Left lung (tissue), 14 donors: ENCODE results near the gene PTPRS. TPM values are rescaled to one million over a fixed set of nuclear protein-coding genes. Genes with fewer than 3 reads are reported as not detected.
"Not testable (repeated sequence)": the region's sequence is repeated elsewhere in the genome, so short reads cannot be mapped to it uniquely, and the experiment has no call there.

Experiments
- ATAC-seq: fragments of 200-7000 bp; cut with Tn5 transposase; one replicate; pipeline ENCODE4 v1.9.1; 2020; ENCODE audit warnings: moderate library complexity
- DNase-seq, 4 donors: peaks; one replicate each; pipeline ENCODE4 v3.0.0-alpha.2; 2013 to 2020
- H3K27ac ChIP-seq, 2 donors: fragments of 200-600 bp; sonication (generic) in 1 of 2; one replicate each; pipeline versions ENCODE4 v1.5.0 to v1.8.0; 2020 to 2021
- H3K27me3 ChIP-seq, 2 donors: fragments of 200-600 bp; sonication (generic) in 1 of 2; one replicate each; pipeline versions ENCODE4 v1.5.0 to v1.8.0; 2020 to 2021
- H3K36me3 ChIP-seq, 2 donors: fragments of 200-600 bp; sonication (generic) in 1 of 2; one replicate each; pipeline versions ENCODE4 v1.5.0 to v1.8.0; 2020 to 2021
- H3K4me1 ChIP-seq, 2 donors: fragments of 200-600 bp; one replicate each; pipeline ENCODE4 v1.8.0; 2021
- H3K4me3 ChIP-seq, 2 donors: fragments of 200-600 bp; sonication (generic) in 1 of 2; one replicate each; pipeline versions ENCODE4 v1.5.0 to v1.8.0; 2020 to 2021; ENCODE audit warnings: mild to moderate bottlenecking in 1 of 2
- H3K9me3 ChIP-seq, 2 donors: fragments of 200-600 bp; sonication (generic) in 1 of 2; one replicate each; pipeline versions ENCODE4 v1.5.0 to v1.8.0; 2020 to 2021
- CTCF ChIP-seq, 2 donors: fragments of 200-600 bp; sonication (generic) in 1 of 2; IDR thresholded peaks; one replicate each; pipeline versions ENCODE4 v1.5.0 to v1.8.0; 2021; ENCODE audit warnings: antibody characterized with exemption in 2 of 2
- intact Hi-C, 2 donors: fragments of 100-400 bp; cut with DNase I; formaldehyde crosslinking; loops; one replicate each; pipeline versions ENCODE4 v1.11.2 to v1.14.2; 2022
- long read RNA-seq, 12 donors: library from polyadenylated mRNA in 2 of 12; unstranded in 2 of 12; transcript quantifications; one replicate each; pipeline ENCODE4 v2.0.0 and lab custom pipeline, GENCODE V29; 2019 to 2026
- polyA plus RNA-seq, 6 donors: library from polyadenylated mRNA; unstranded; fragments of 120-200 nt; gene quantifications; one replicate each; pipeline ENCODE4 v1.2.1, GENCODE V29; 2013; ENCODE audit not compliant: insufficient read length in 6 of 6
- total RNA-seq, 2 donors: library from RNA; stranded (reverse); fragmentation: NEBNext Ultra II Directional; extraction: Animal tissue kit (Norgen Biotek cat#: 25700); gene quantifications; one replicate each; pipeline ENCODE4 v1.2.1, GENCODE V29; 2021
- donor health status: DM: no; HTN: yes; CAD: no.
- donor health status: DM: no; HTN: no; CAD: no.

PTPRS gene
- total RNA-seq (10 to 100 TPM; 61.7 to 67.2 TPM), polyA plus RNA-seq (10 to 100 TPM; 68.0 to 97.9 (median 79.4) TPM)
- long read RNA-seq, donor 1, partial matches to known transcripts, result 25 of 26 reads
- long read RNA-seq, donor 1, other reads (novel, unspliced or antisense), result 0 of 26 reads
- long read RNA-seq, donor 2, partial matches to known transcripts, result 20 of 21 reads
- long read RNA-seq, donor 2, other reads (novel, unspliced or antisense), result 0 of 21 reads
- long read RNA-seq, donor 3, partial matches to known transcripts, result 0 of 1 reads
- long read RNA-seq, donor 3, other reads (novel, unspliced or antisense), result 0 of 1 reads
- long read RNA-seq, donor 4, partial matches to known transcripts, result 0 of 4 reads
- long read RNA-seq, donor 4, other reads (novel, unspliced or antisense), result 1 of 4 reads
- long read RNA-seq, donor 5, partial matches to known transcripts, result 85 of 88 reads
- long read RNA-seq, donor 5, other reads (novel, unspliced or antisense), result 0 of 88 reads
- long read RNA-seq, donor 6, partial matches to known transcripts, result 0 of 1 reads
- long read RNA-seq, donor 6, other reads (novel, unspliced or antisense), result 0 of 1 reads
- long read RNA-seq, donor 7, result 0 reads
- long read RNA-seq, donor 8, partial matches to known transcripts, result 13 of 14 reads
- long read RNA-seq, donor 8, other reads (novel, unspliced or antisense), result 0 of 14 reads
- long read RNA-seq, donor 9, result 0 reads
- long read RNA-seq, donor 10, partial matches to known transcripts, result 0 of 2 reads
- long read RNA-seq, donor 10, other reads (novel, unspliced or antisense), result 1 of 2 reads
- long read RNA-seq, donor 11, result 0 reads
- long read RNA-seq, donor 12, partial matches to known transcripts, result 9 of 9 reads
- long read RNA-seq, donor 12, other reads (novel, unspliced or antisense), result 0 of 9 reads

DNA sequence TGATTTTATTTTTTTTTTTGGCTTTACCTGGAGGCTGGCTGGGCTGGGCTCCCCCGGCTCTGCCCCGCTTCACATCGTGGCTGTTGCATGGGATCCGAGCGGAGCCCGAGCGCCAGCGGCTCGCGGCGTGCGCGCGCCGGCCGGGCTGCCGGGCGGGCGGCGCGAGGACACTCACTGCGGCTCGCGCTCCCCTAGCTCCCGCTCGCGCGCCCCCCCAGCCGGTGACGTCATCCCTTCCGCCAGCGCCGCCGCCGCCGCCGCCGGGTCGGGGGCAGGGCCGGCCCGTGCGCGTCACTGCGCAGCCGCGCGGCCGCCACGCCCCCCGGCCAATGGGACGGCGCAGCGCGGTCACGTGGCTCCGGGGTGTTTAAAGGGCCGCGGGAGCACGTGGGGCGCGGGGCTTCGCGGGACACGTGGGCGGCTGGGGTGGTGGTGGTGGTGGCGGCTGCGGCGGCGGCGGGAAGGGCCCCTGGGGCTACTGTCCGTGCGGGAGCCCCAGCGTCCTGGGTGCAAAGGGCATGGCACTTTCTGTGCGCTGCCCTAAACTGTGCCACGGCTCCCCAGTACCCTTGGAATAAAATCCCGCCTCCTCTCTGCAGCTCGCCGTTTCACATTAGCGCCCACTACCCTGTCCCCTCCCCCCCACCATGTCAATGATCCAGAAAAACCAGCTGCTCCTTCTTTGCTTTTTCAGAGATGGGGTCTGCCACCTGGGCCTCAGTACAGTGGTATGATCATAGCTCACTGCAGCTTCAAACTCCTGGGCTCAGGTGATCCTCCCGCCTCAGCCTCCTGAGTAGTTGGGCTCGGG is at the start of gene PTPRS:
TSS of gene PTPRS (minus strand) at position 176 of the 811 bp plus-strand sequence. CDS start 54,672 bp downstream, outside the sequence.
- TF ChIP-seq CTCF (IDR thresholded peaks at IDR 0.05), result no peak
- Histone ChIP-seq H3K4me1 (peaks cover 0 to 13% of the 10 kb centered on the region in 2 donors), H3K36me3 (no peaks in the 10 kb centered on the region), H3K9me3 (no peaks in the 10 kb centered on the region), H3K27me3 (peaks cover 36 to 99% of the 10 kb centered on the region in 2 donors), H3K4me3 (peak within 1 kb of the TSS; percentile 38 to 40), H3K27ac (no peak within 1 kb of the TSS)
- ATAC-seq (peak; percentile 82), DNase-seq (peak; percentile 46 to 85 (median 78))
- intact Hi-C loops, result no loop called here

- Histone ChIP-seq H3K27me3 (peaks cover 6 to 57% of the 10 kb centered on the region in 2 donors), H3K4me1 (no peaks in the 10 kb centered on the region), H3K27ac (no peak overlapping the region), H3K4me3 (no peak overlapping the region), H3K36me3 (no peaks in the 10 kb centered on the region), H3K9me3 (no peaks in the 10 kb centered on the region)
- intact Hi-C loops, result no loop called here
- TF ChIP-seq CTCF (IDR thresholded peaks at IDR 0.05), result no peak
- DNase-seq (no peak), ATAC-seq (no peak)
Measured at GRCh38 chr19:5389353-5389752, 48.7 kb upstream of the PTPRS start.

GRCh38 chr19:5387472-5387871 is 46.9 kb upstream of the PTPRS start:
- H3K9me3 ChIP-seq, result peaks cover 0 to 13% of the 10 kb centered on the region in 2 donors
- intact Hi-C loops, result no loop called here
- no peak for ATAC-seq
- H3K4me3 ChIP-seq, result no peak overlapping the region
- DNase-seq, result no peak
- H3K27ac ChIP-seq, result no peak overlapping the region
- no peaks in the 10 kb centered on the region for H3K36me3 ChIP-seq
- no peaks in the 10 kb centered on the region for H3K4me1 ChIP-seq
- no peak for TF ChIP-seq CTCF (IDR thresholded peaks at IDR 0.05)
- H3K27me3 ChIP-seq, result peaks cover 0 to 45% of the 10 kb centered on the region in 2 donors

GRCh38 chr19:5386841-5387240 is 46.2 kb upstream of the PTPRS start:
- intact Hi-C loops, result no loop called here
- Histone ChIP-seq H3K27ac (no peak overlapping the region), H3K36me3 (no peaks in the 10 kb centered on the region), H3K27me3 (peaks cover 0 to 39% of the 10 kb centered on the region in 2 donors), H3K9me3 (peaks cover 0 to 20% of the 10 kb centered on the region in 2 donors), H3K4me1 (no peaks in the 10 kb centered on the region), H3K4me3 (no peak overlapping the region)
- TF ChIP-seq CTCF (IDR thresholded peaks at IDR 0.05), result no peak
- ATAC-seq, result no peak
- no peak for DNase-seq

DNA sequence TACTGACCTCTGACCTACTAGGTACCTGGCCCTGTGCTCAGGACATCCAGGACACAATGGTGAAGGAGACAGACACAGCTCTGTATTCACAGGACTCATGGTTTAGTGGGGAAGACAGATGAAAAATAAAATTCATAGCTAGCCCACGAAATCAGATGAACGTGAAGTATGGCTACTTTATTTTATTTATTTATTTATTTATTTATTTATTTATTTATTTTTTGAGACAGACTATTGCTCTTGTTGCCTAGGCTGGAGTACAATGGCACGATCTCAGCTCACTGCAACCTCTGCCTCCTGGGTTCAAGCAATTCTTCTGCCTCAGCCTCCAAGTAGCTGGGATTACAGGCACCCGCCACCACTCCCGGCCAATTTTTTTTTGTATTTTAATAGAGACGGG is 40.6 kb upstream of the PTPRS start:
- ATAC-seq, H3K36me3 ChIP-seq, intact Hi-C loops, H3K27ac ChIP-seq, H3K4me3 ChIP-seq, H3K4me1 ChIP-seq, DNase-seq: not testable (repeated sequence)
- peaks cover 0 to 32% of the 10 kb centered on the region in 2 donors for H3K9me3 ChIP-seq
- peaks cover 0 to 22% of the 10 kb centered on the region in 2 donors for H3K27me3 ChIP-seq
